OCI-LY1 (cell line): ENCODE results near the gene SZT2.
A peak's percentile ranks its signal among the peaks of the same experiment; 100 is the strongest.

Experiments
- H2AFZ ChIP-seq: fragments of 200-600 bp; sonication (generic), shearing (Covaris generic); 2 replicates; pipeline ENCODE4 v1.6.0; 2014; ENCODE audit warnings: antibody characterized with exemption, mild to moderate bottlenecking, low read length
- H3F3A ChIP-seq: fragments of 200-600 bp; sonication (generic), shearing (Covaris generic); 2 replicates; pipeline ENCODE4 v1.6.0; 2014; ENCODE audit warnings: mild to moderate bottlenecking, antibody characterized with exemption, low read length, moderate library complexity; ENCODE audit not compliant: insufficient read depth
- H3K27ac ChIP-seq: fragments of 200-600 bp; sonication (generic); 2 replicates; pipeline ENCODE4 v1.5.1; 2014; ENCODE audit warnings: low read length, mixed run types, mild to moderate bottlenecking, low read depth; ENCODE audit not compliant: poor library complexity, severe bottlenecking
- H3K27me3 ChIP-seq: fragments of 200-600 bp; sonication (generic); 2 replicates; pipeline ENCODE4 v1.6.0; 2014; ENCODE audit warnings: antibody characterized with exemption, mild to moderate bottlenecking, low read length, moderate library complexity; ENCODE audit not compliant: insufficient read depth
- H3K36me3 ChIP-seq: fragments of 200-600 bp; sonication (generic); 2 replicates; pipeline ENCODE4 v1.6.1; 2014; ENCODE audit warnings: mild to moderate bottlenecking, antibody characterized with exemption, low read length, moderate library complexity, mixed read lengths; ENCODE audit not compliant: insufficient read depth
- H3K4me1 ChIP-seq: fragments of 200-600 bp; sonication (generic); 2 replicates; pipeline ENCODE4 v1.5.1; 2014; ENCODE audit warnings: mild to moderate bottlenecking, low read length, moderate library complexity; ENCODE audit not compliant: insufficient read depth, severe bottlenecking
- H3K4me2 ChIP-seq: fragments of 200-600 bp; sonication (generic), shearing (Covaris generic); 2 replicates; pipeline ENCODE4 v1.6.1; 2014; ENCODE audit warnings: low read length
- H3K4me3 ChIP-seq: fragments of 200-600 bp; sonication (generic); 2 replicates; pipeline ENCODE4 v1.5.1; 2014; ENCODE audit warnings: low read length, low read depth, mild to moderate bottlenecking, mixed read lengths; ENCODE audit not compliant: poor library complexity, severe bottlenecking
- H3K79me2 ChIP-seq: fragments of 200-600 bp; shearing (Covaris generic); 2 replicates; pipeline ENCODE4 v1.6.1; 2016; ENCODE audit warnings: mixed run types, low read length, mixed read lengths; ENCODE audit not compliant: insufficient read depth
- H3K9ac ChIP-seq: fragments of 200-600 bp; sonication (generic), shearing (Covaris generic); 2 replicates; pipeline ENCODE4 v1.6.1; 2014; ENCODE audit warnings: mild to moderate bottlenecking, low read length, mixed read lengths
- H3K9me2 ChIP-seq: fragments of 200-600 bp; sonication (generic), shearing (Covaris generic); 2 replicates; pipeline ENCODE4 v1.6.1; 2014; ENCODE audit warnings: low read depth, mild to moderate bottlenecking, low read length, mixed read lengths
- H3K9me3 ChIP-seq: fragments of 200-600 bp; shearing (Covaris generic); 2 replicates; pipeline ENCODE4 v1.6.1; 2014; ENCODE audit warnings: low read length, mixed read lengths
- H4K20me1 ChIP-seq: fragments of 200-600 bp; sonication (generic), shearing (Covaris generic); 2 replicates; pipeline ENCODE4 v1.6.0; 2016; ENCODE audit warnings: mild to moderate bottlenecking, low read length; ENCODE audit not compliant: insufficient read depth
- EZH2 ChIP-seq: fragments of 200-600 bp; sonication (generic), shearing (Covaris generic); IDR thresholded peaks from 2 replicates; pipeline ENCODE4 v1.8.0; 2017; ENCODE audit warnings: borderline replicate concordance, mixed run types, mild to moderate bottlenecking, antibody characterized with exemption, low read length, moderate library complexity, mixed read lengths
- TF ChIP-seq, protein P1 (sequence below): fragments of 200-600 bp; sonication (generic), shearing (Covaris generic); IDR thresholded peaks from 2 replicates; pipeline ENCODE4 v1.5.1; 2017; ENCODE audit warnings: mild to moderate bottlenecking, antibody characterized with exemption, low read length, moderate library complexity, mixed read lengths

Gene SZT2

DNA sequence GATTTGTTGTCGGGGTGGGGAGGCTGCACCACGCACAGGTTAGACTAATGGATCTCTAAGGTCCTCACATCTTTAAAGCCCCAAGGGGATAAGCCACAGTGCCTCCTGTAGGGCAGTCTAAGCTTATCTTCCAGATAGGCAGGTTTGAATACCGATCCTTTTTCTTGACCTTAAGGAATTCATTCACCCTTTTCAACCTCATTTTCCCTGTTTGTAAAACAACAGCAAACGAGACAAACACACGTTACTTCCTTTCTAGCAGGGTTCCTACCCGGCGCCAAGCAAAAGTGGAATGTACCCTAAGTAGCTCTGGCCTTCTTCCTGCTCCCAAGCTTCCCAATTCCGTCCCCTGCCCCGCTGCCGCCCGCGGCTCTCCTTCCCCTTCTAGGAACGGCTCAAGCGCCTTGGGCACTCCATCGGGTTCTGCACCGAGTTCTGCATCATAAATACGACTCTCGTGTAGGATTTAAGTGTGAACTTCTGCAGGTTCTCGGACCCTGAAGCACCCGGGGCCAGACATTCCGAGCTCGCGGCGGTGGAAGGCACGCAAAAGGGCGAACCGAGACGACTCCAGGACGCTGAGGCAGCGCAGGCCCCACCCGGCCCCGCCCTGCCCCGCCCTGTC lies 31.5 kb upstream of the SZT2 start:
- no peaks in the 10 kb centered on the region for H3K9me2 ChIP-seq
- H3K27ac ChIP-seq, result peak overlapping the region; percentile 31
- H3K4me2 ChIP-seq, result peak overlapping the region; percentile 85
- TF ChIP-seq, protein P1, sequence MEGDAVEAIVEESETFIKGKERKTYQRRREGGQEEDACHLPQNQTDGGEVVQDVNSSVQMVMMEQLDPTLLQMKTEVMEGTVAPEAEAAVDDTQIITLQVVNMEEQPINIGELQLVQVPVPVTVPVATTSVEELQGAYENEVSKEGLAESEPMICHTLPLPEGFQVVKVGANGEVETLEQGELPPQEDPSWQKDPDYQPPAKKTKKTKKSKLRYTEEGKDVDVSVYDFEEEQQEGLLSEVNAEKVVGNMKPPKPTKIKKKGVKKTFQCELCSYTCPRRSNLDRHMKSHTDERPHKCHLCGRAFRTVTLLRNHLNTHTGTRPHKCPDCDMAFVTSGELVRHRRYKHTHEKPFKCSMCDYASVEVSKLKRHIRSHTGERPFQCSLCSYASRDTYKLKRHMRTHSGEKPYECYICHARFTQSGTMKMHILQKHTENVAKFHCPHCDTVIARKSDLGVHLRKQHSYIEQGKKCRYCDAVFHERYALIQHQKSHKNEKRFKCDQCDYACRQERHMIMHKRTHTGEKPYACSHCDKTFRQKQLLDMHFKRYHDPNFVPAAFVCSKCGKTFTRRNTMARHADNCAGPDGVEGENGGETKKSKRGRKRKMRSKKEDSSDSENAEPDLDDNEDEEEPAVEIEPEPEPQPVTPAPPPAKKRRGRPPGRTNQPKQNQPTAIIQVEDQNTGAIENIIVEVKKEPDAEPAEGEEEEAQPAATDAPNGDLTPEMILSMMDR, result peak; percentile 37; the same call in 1 of the 2 replicates
- no peak for TF ChIP-seq EZH2
- H3K9ac ChIP-seq, result peak overlapping the region; percentile 88
- no peaks in the 10 kb centered on the region for H4K20me1 ChIP-seq
- H3F3A ChIP-seq, result peaks cover 4% of the 10 kb centered on the region; the same call in 1 of the 2 replicates
- H3K4me1 ChIP-seq, result peaks cover 31% of the 10 kb centered on the region
- H3K79me2 ChIP-seq, result peaks cover 9% of the 10 kb centered on the region
- no peak overlapping the region for H2AFZ ChIP-seq
- no peaks in the 10 kb centered on the region for H3K9me3 ChIP-seq
- H3K27me3 ChIP-seq, result no peaks in the 10 kb centered on the region
- peak overlapping the region; percentile 84 for H3K4me3 ChIP-seq
- peaks cover 43% of the 10 kb centered on the region for H3K36me3 ChIP-seq

DNA sequence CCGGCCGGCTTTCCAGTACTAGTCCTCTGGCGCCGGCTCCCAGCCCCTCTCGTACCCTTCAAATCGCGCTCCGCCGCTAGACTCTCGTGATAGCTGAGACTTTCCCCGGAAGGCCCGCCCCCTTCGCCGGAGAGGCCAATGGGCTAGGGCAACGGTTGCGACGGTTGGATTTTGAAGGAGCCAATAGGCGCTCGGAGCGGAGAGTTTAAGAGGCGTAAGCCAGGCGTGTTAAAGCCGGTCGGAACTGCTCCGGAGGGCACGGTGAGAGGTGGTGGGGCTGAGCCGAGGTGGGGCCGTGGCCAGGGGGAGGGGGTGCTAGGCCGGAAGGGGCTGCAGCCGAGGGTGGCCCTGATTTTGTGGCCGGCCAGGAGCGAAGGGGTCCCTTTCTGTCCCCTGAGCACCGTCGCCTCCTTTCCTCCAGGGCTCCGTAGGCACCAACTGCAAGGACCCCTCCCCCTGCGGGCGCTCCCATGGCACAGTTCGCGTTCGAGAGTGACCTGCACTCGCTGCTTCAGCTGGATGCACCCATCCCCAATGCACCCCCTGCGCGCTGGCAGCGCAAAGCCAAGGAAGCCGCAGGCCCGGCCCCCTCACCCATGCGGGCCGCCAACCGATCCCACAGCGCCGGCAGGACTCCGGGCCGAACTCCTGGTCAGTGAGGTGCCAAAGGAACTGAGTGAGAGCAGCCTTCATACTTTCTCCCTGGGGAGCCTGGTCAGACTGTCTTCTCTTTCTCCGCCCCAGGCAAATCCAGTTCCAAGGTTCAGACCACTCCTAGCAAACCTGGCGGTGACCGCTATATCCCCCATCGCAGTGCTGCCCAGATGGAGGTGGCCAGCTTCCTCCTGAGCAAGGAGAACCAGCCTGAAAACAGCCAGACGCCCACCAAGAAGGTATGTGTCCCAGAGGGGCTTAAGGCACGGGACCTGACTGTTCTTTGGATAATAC lies 30.7 kb upstream of the SZT2 start, which contains the start of gene CDC20:
TSS of gene CDC20 (plus strand) at position 236 of the 948 bp plus-strand sequence. CDS start at position 471, 235 bp downstream.
- H2AFZ ChIP-seq, result no peak within 1 kb of the TSS
- H4K20me1 ChIP-seq, result no peaks in the 10 kb centered on the region
- no peaks in the 10 kb centered on the region for H3K9me3 ChIP-seq
- peaks cover 31% of the 10 kb centered on the region for H3K4me1 ChIP-seq
- peak within 1 kb of the TSS; percentile 90 for H3K9ac ChIP-seq
- H3K4me3 ChIP-seq, result peak within 1 kb of the TSS; percentile 84
- no peaks in the 10 kb centered on the region for H3K9me2 ChIP-seq
- H3F3A ChIP-seq, result peaks cover 4% of the 10 kb centered on the region; the same call in 1 of the 2 replicates
- peak within 1 kb of the TSS; percentile 91 for H3K4me2 ChIP-seq
- peaks cover 9% of the 10 kb centered on the region for H3K79me2 ChIP-seq
- TF ChIP-seq EZH2, result no peak
- TF ChIP-seq, protein P1, result no peak
- H3K36me3 ChIP-seq, result peaks cover 51% of the 10 kb centered on the region
- H3K27me3 ChIP-seq, result no peaks in the 10 kb centered on the region
- peak within 1 kb of the TSS; percentile 71 for H3K27ac ChIP-seq

DNA sequence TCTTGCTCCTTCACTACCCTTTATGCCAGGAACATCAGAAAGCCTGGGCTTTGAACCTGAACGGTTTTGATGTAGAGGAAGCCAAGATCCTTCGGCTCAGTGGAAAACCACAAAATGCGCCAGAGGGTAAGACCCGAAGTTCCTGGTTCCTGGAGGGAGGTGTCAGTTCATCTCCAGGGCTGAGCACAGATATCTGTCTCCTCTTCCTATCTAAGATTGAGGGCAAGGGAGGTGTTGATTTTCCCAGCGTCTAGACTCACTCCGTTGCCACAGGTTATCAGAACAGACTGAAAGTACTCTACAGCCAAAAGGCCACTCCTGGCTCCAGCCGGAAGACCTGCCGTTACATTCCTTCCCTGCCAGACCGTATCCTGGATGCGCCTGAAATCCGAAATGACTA lies 30.0 kb upstream of the SZT2 start:
- H4K20me1 ChIP-seq, result no peaks in the 10 kb centered on the region
- H3K9ac ChIP-seq, result peak overlapping the region; percentile 90
- peak overlapping the region; percentile 91 for H3K4me2 ChIP-seq
- H2AFZ ChIP-seq, result no peak overlapping the region
- peaks cover 4% of the 10 kb centered on the region; the same call in 1 of the 2 replicates for H3F3A ChIP-seq
- H3K4me1 ChIP-seq, result peaks cover 31% of the 10 kb centered on the region
- H3K27ac ChIP-seq, result peak overlapping the region; percentile 71
- H3K36me3 ChIP-seq, result peaks cover 57% of the 10 kb centered on the region
- no peaks in the 10 kb centered on the region for H3K9me3 ChIP-seq
- H3K9me2 ChIP-seq, result no peaks in the 10 kb centered on the region
- H3K79me2 ChIP-seq, result peaks cover 9% of the 10 kb centered on the region
- TF ChIP-seq EZH2, result no peak
- TF ChIP-seq, protein P1, result no peak
- H3K4me3 ChIP-seq, result peak overlapping the region; percentile 84
- no peaks in the 10 kb centered on the region for H3K27me3 ChIP-seq
